GM18519 (cell line): ENCODE results near the gene SMPDL3A.

Source experiments
- ATAC-seq: cut with Tn5 transposase; IDR thresholded peaks from one replicate; pipeline ENCODE4 v1.9.1; 2021; ENCODE audit warnings: mild to moderate bottlenecking, moderate library complexity; ENCODE audit not compliant: unreplicated experiment, low FRiP score

Gene SMPDL3A

DNA sequence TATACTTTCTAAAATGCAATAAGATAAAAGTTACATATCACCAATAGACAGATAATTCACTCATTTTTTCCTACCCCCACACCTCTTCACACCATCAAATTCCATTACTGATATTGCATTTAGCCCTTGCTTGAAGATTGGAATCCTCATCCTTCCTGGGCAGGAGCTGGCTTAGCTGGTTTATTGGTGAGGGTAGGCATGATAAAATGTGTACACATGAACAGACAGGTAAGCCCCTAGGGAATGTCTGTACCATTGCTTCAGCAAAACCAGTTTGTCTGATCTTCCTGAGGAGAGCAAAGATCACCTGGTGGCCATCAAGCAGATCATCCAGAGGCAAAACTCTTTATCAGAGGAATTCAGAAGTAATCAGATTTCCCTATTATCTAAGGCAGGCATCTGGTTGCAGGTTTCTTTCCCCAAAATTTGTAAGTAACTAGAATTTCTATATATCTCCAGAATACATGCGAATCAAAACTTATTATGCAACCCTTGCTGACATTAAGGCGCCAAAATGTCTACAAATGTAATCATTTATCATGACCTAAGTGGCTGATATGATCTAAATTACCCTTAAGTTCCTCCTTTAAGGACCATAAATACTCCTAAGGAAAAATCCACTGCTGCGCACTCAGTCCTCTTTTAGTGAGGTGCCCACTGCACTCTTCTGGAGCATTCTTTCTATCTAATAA is 16.2 kb upstream of the SMPDL3A start:
- ATAC-seq: no peak

DNA sequence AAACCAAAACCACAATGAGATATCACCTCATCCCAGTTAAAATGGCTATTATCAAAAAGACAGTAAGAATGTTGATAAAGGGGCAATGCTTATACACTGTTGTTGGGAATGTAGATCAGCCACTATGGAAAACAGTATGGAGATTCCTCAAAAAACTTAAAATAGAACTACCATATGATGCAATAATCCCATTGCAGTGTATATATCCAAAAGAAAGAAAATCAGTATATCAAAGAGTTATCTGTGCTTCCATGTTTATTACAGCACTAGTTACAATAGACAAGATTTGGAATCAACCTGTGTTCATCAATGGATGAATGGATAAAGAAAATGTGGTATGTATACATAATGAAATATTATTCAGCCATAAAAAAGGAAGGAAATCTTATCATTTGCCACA is 13.1 kb upstream of the SMPDL3A start:
- ATAC-seq: no peak

DNA sequence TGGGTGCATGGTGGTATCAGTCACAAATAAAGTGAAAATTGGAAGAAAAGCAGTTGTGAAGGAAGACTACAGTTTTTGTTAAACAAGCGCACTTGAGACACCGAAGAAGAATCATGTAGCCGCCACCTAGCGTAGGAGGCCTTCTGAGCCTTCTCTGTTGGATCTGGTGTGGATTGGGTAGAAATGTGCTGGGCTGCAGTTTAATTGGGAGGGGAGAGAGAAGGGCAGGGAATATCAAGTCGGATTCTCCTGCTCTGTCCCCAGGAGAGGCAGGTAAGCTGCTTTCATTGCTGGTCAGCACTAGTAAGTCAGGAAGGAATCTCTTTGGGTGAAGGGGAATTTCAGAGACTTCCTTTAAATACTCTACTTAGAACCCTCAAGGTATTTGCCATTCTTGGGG is 10.8 kb upstream of the SMPDL3A start:
- ATAC-seq: no peak

DNA sequence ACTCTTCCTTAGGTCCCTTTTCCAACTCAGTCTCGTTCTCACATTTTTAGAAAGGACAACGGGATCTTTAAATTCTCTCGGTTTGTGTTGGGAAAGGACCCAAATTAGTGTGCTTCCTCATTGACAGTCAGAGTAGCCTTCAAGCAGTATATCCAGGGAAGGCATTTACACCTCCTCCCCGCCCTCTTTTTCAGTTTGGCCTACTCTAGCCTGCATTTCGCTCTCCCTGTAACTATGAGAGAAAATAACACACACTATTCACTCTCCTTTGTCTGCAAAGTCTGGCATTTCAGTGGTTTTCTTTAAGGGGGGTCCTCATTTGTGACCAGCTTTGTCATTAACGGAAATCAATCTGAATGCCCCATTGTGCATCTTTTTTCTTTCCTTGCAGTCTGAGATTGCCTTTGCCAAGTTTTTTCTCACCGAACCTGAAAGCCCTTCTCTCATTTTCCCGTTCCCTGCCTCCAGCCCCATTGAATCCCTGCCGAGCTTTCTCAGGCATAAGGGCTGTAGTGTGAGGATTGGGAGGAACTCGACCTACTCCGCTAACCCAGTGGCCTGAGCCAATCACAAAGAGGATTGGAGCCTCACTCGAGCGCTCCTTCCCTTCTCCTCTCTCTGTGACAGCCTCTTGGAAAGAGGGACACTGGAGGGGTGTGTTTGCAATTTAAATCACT is 9.9 kb upstream of the SMPDL3A start:
- ATAC-seq: no peak

GRCh38 chr6:122779667-122780066 is 9.4 kb upstream of the SMPDL3A start, which contains the start of gene FABP7:
TSS of gene FABP7 (plus strand) at chr6:122779716. CDS start at chr6:122779795, 79 bp downstream.
- ATAC-seq: no peak

GRCh38 chr6:122780114-122780513 is 8.9 kb upstream of the SMPDL3A start:
- no peak for ATAC-seq

GRCh38 chr6:122781716-122782115 is 7.3 kb upstream of the SMPDL3A start:
- ATAC-seq: no peak

GRCh38 chr6:122783401-122783800 is 5.7 kb upstream of the SMPDL3A start:
- no peak for ATAC-seq

- no peak for ATAC-seq
Observed at GRCh38 chr6:122785891-122786290, 3.2 kb upstream of the SMPDL3A start.

- ATAC-seq: no peak
Observed at GRCh38 chr6:122787721-122788120, 1.3 kb upstream of the SMPDL3A start.

DNA sequence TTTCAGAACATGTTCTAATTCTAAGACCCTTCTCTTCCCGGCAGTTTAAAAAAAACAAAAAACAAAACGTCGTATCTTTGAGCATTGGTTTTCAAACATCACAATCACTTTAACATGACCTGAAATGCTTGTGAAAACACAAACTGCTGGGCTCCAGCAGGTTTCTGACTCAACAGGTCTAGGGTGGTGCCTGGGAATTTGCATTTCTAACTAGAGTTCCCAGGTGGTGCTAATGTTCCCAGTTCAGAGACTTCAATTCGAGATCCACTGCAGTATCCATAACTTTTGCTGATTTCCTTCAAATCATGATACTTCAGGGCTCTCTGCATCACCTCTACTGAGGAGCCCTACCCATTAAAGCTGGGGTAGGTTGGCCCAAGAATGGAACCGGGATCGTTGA is 850 bp upstream of the SMPDL3A start:
- ATAC-seq: no peak

DNA sequence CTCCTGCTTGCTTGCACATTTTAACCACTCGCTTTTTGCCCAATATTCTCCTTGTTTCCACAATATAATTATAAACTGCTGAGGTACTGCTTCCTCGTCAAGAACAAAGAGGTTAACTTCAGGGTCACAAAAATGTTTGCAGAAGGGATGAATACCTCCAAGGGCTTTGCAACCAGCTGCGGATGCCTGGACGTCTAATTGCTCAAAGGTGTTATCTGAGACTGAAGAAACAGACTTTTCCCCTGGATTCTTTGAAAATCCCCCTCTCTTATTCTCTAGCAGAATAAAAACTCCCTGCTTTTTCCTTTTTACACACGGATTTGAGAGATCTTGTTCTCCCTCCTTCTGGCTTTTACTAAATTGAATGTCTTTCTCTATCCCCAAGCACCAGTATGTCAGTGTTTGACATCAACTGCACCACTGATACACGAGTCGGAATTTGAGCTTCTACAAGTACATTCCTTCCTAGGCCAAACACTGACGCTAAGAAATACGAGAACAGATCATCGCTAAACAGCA is 336 bp upstream of the SMPDL3A start:
- no peak for ATAC-seq

GRCh38 chr6:122790028-122790422 is 967 bp downstream of the SMPDL3A start:
- no peak for ATAC-seq

GRCh38 chr6:122790423-122791309 is 1.6 kb downstream of the SMPDL3A start:
- no peak for ATAC-seq

- ATAC-seq: no peak
Observed at GRCh38 chr6:122791310-122791679, 2.2 kb downstream of the SMPDL3A start.

- ATAC-seq: no peak
Observed at GRCh38 chr6:122792766-122793165, 3.7 kb downstream of the SMPDL3A start.

- no peak for ATAC-seq
Observed at GRCh38 chr6:122797537-122797936, 8.5 kb downstream of the SMPDL3A start.

DNA sequence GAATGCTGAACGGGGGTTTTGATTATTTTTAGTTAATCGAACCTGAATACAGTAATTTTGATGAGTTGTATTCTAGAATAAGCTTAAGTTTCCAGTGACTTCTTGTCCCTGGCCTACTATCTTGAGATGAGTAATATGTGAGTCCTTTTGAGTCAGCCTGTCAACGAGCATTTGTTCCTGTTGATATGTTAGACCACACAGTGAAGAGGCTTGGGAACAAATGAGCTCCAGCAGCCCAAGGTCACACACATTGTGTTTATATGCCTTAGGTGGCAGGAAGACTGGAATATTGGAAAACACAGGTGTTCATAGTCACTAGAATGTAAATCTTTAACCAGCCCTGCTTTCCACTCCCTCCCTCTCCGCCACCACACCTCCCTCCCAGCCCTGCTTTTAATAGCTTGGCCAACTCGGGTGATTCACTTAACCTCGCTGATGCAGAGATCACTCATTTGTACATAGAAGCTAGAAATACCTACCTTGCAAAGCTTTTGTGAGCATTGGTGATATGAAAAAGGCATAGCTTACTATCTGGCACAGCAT is 9.1 kb downstream of the SMPDL3A start:
- peak; percentile 93 for ATAC-seq

- ATAC-seq: no peak
Observed at GRCh38 chr6:122799140-122799745, 10.2 kb downstream of the SMPDL3A start.

GRCh38 chr6:122799916-122800686 is 11.0 kb downstream of the SMPDL3A start:
- ATAC-seq: no peak
